ENCODE data around the gene CACNB4.

The CACNB4 gene

DNA sequence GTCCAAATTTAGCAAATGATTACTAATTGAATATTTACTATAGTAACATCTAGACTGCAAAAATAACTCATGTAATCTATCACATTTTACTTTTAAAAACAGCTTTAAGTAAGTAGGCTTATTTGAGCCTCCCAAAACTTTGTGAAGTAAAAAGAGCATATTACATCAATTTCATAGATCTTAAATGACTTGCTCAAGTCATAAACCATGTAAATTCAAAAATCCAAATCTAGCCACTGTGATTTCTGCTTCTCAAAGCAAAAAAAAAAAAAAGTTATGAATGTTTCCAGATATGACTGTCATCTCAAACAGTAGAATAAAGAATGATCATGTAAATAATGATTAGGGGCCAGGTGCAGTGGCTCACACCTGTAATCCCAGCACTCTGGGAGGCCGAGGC, 37.5 kb downstream of the CACNB4 start:
- no peaks in the 10 kb centered on the region for H3K9me2 ChIP-seq (ENCODE audit: low read depth, low read length)
- H3K4me2 ChIP-seq (ENCODE audit: low read length), result no peak overlapping the region
- no peaks in the 10 kb centered on the region for H4K20me1 ChIP-seq (ENCODE audit: insufficient read depth, low read length)
- no peak overlapping the region for H3K9ac ChIP-seq (ENCODE audit: low read length)
- H2AFZ ChIP-seq (ENCODE audit: low read length), result no peak overlapping the region
- H3K4me1 ChIP-seq (ENCODE audit: insufficient read depth, low read length, severe bottlenecking), result no peaks in the 10 kb centered on the region
- H3F3A ChIP-seq (ENCODE audit: insufficient read depth, low read length), result no peaks in the 10 kb centered on the region
- H3K27ac ChIP-seq (ENCODE audit: low read depth, low read length, poor library complexity, severe bottlenecking), result no peak overlapping the region
- H3K79me2 ChIP-seq (ENCODE audit: insufficient read depth, low read length), result no peaks in the 10 kb centered on the region
- H3K9me3 ChIP-seq (ENCODE audit: low read length), result no peaks in the 10 kb centered on the region
- TF ChIP-seq EZH2 (IDR thresholded peaks at IDR 0.05; ENCODE audit: borderline replicate concordance, low read length), result no peak
- TF ChIP-seq, protein P1, sequence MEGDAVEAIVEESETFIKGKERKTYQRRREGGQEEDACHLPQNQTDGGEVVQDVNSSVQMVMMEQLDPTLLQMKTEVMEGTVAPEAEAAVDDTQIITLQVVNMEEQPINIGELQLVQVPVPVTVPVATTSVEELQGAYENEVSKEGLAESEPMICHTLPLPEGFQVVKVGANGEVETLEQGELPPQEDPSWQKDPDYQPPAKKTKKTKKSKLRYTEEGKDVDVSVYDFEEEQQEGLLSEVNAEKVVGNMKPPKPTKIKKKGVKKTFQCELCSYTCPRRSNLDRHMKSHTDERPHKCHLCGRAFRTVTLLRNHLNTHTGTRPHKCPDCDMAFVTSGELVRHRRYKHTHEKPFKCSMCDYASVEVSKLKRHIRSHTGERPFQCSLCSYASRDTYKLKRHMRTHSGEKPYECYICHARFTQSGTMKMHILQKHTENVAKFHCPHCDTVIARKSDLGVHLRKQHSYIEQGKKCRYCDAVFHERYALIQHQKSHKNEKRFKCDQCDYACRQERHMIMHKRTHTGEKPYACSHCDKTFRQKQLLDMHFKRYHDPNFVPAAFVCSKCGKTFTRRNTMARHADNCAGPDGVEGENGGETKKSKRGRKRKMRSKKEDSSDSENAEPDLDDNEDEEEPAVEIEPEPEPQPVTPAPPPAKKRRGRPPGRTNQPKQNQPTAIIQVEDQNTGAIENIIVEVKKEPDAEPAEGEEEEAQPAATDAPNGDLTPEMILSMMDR (IDR thresholded peaks at IDR 0.05; ENCODE audit: low read length), result no peak
- no peak overlapping the region for H3K4me3 ChIP-seq (ENCODE audit: low read depth, low read length, poor library complexity, severe bottlenecking)
- no peaks in the 10 kb centered on the region for H3K27me3 ChIP-seq (ENCODE audit: insufficient read depth, low read length)
- H3K36me3 ChIP-seq (ENCODE audit: insufficient read depth, low read length), result no peaks in the 10 kb centered on the region

DNA sequence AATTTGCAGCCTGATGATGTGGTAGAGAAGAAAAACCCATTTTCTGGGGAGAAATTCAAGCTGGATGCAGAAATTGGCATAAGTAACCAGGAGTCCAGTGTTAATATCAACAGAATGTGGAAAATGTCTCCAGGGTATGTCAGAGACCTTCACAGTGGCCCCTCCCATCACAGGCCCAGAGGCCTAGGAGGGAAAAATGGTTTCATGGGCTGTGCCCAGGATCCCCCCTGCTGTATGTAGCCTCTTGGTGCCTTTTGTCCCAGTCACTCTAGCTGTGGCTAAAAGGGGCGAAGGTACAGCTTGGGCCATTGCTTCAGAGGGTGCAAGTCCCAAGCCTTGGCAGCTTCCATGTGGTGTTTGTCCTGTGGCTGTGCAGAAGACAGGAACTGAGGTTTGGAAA, 40.2 kb downstream of the CACNB4 start:
- Histone ChIP-seq H3K4me3 (ENCODE audit: low read depth, low read length, poor library complexity, severe bottlenecking) (no peak overlapping the region), H3K9ac (ENCODE audit: low read length) (no peak overlapping the region), H4K20me1 (ENCODE audit: insufficient read depth, low read length) (no peaks in the 10 kb centered on the region), H3K9me2 (ENCODE audit: low read depth, low read length) (no peaks in the 10 kb centered on the region), H3F3A (ENCODE audit: insufficient read depth, low read length) (no peaks in the 10 kb centered on the region), H3K36me3 (ENCODE audit: insufficient read depth, low read length) (no peaks in the 10 kb centered on the region), H2AFZ (ENCODE audit: low read length) (no peak overlapping the region), H3K4me1 (ENCODE audit: insufficient read depth, low read length, severe bottlenecking) (no peaks in the 10 kb centered on the region), H3K9me3 (ENCODE audit: low read length) (no peaks in the 10 kb centered on the region), H3K27me3 (ENCODE audit: insufficient read depth, low read length) (no peaks in the 10 kb centered on the region), H3K4me2 (ENCODE audit: low read length) (no peak overlapping the region), H3K79me2 (ENCODE audit: insufficient read depth, low read length) (no peaks in the 10 kb centered on the region), H3K27ac (ENCODE audit: low read depth, low read length, poor library complexity, severe bottlenecking) (no peak overlapping the region)
- TF ChIP-seq EZH2 (IDR thresholded peaks at IDR 0.05; ENCODE audit: borderline replicate concordance, low read length), result no peak
- TF ChIP-seq, protein P1 (IDR thresholded peaks at IDR 0.05; ENCODE audit: low read length), result no peak

DNA sequence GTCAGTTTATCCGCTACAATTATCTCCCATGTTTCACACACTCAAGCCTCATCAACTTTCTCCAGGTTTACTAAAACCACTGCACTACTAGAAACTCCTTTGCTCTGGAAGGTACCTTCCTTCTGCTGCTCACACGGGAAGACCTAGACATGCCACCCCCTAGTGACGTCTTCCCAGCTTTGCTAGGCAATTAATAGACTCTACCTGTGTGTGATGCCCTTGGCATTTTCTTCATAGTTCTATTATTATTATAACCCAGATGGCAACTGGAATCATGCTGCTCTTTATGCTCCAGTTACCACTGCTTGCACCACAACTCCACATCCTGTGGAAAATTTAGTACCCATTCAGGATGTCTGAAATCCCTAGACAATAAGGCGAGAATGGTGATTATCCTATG, 42.4 kb downstream of the CACNB4 start:
- H4K20me1 ChIP-seq (ENCODE audit: insufficient read depth, low read length), result no peaks in the 10 kb centered on the region
- no peak overlapping the region for H3K9ac ChIP-seq (ENCODE audit: low read length)
- no peaks in the 10 kb centered on the region for H3K9me2 ChIP-seq (ENCODE audit: low read depth, low read length)
- H3K27ac ChIP-seq (ENCODE audit: low read depth, low read length, poor library complexity, severe bottlenecking), result no peak overlapping the region
- no peaks in the 10 kb centered on the region for H3K79me2 ChIP-seq (ENCODE audit: insufficient read depth, low read length)
- no peaks in the 10 kb centered on the region for H3K36me3 ChIP-seq (ENCODE audit: insufficient read depth, low read length)
- no peaks in the 10 kb centered on the region for H3K4me1 ChIP-seq (ENCODE audit: insufficient read depth, low read length, severe bottlenecking)
- TF ChIP-seq, protein P1 (IDR thresholded peaks at IDR 0.05; ENCODE audit: low read length), result no peak
- no peak for TF ChIP-seq EZH2 (IDR thresholded peaks at IDR 0.05; ENCODE audit: borderline replicate concordance, low read length)
- no peak overlapping the region for H3K4me2 ChIP-seq (ENCODE audit: low read length)
- H3K27me3 ChIP-seq (ENCODE audit: insufficient read depth, low read length), result no peaks in the 10 kb centered on the region
- H3F3A ChIP-seq (ENCODE audit: insufficient read depth, low read length), result no peaks in the 10 kb centered on the region
- no peak overlapping the region for H3K4me3 ChIP-seq (ENCODE audit: low read depth, low read length, poor library complexity, severe bottlenecking)
- no peaks in the 10 kb centered on the region for H3K9me3 ChIP-seq (ENCODE audit: low read length)
- H2AFZ ChIP-seq (ENCODE audit: low read length), result no peak overlapping the region
